K562 (cell line): ENCODE measurements around the gene PTPRE. TPM values are rescaled to one million over a fixed set of nuclear protein-coding genes. Genes with fewer than 3 reads are reported as not detected.

ENCODE experiments used
- ERF ChIP-seq: fragments of 450-650 bp; formaldehyde crosslinking; IDR thresholded peaks from 2 replicates; pipeline ENCODE4 v1.4.0; 2020; ENCODE audit warnings: mild to moderate bottlenecking, mixed read lengths
- GTF2F1 ChIP-seq: IDR thresholded peaks from 2 replicates; pipeline ENCODE4 v1.6.1; 2011; ENCODE audit warnings: low read depth, low read length, improper control_type of control experiment
- HDGF ChIP-seq: fragments of 450-650 bp; IDR thresholded peaks from 2 replicates; pipeline ENCODE4 v1.6.1; 2016
- POLR2AphosphoS2 ChIP-seq: IDR thresholded peaks from 2 replicates; pipeline ENCODE4 v1.6.1; 2012; ENCODE audit warnings: low read length, improper control_type of control experiment
- RBBP5 ChIP-seq: fragments of 200-600 bp; sonication (generic); IDR thresholded peaks from 2 replicates; pipeline ENCODE4 v1.6.1; 2012; ENCODE audit warnings: borderline replicate concordance, mild to moderate bottlenecking, low read length, control low read depth, inconsistent platforms; ENCODE audit not compliant: insufficient read depth, poor library complexity, severe bottlenecking
- SMAD3 ChIP-seq: fragments of 450-650 bp; formaldehyde crosslinking; conservative IDR thresholded peaks from 2 replicates; pipeline ENCODE4 v1.4.0; 2020; ENCODE audit warnings: mild to moderate bottlenecking
- SRSF1 ChIP-seq: fragments of 200-400 bp; formaldehyde crosslinking; IDR thresholded peaks from 2 replicates; pipeline ENCODE4 v1.6.1; 2017; ENCODE audit warnings: mild to moderate bottlenecking, low read depth, low read length, moderate library complexity
- ZNF384 ChIP-seq: IDR thresholded peaks from 2 replicates; pipeline ENCODE4 v1.6.1; 2012; ENCODE audit warnings: low read depth, low read length, improper control_type of control experiment
- polyA plus RNA-seq, 8 experiments: library from polyadenylated mRNA; depleted of rRNA in 4 of 8; stranded (reverse) in 5 of 8; unstranded in 3 of 8; fragments of >200 nt; fragmentation: Nextera tagmentation in 2 of 8; fragmentation: Illumina TruSeq in 1 of 8; extraction: Ambion mirVana in 2 of 8; extraction: Trizol in 1 of 8; gene quantifications; 2 replicates each; pipeline versions ENCODE4 v1.2.1 to v1.2.3, GENCODE V29; 2011 to 2014; ENCODE audit warnings: inconsistent platforms in 1 of 8, missing spikeins in 1 of 8
- total RNA-seq, 7 experiments: library from RNA; depleted of rRNA in 6 of 7; stranded (reverse); fragments of >200 nt in 6 of 7; fragmentation: Illumina TruSeq in 2 of 7; extraction: Trizol in 2 of 7; gene quantifications; 2 replicates each; pipeline versions ENCODE4 v1.2.1 to v1.2.3, GENCODE V29; 2011 to 2021; ENCODE audit warnings: low replicate concordance in 1 of 7
- TF ChIP-seq, protein P1 (sequence below), 2 experiments: fragments of 450-650 bp; formaldehyde crosslinking in 1 of 2; IDR thresholded peaks; 2 replicates each; pipeline versions ENCODE4 v1.4.0 to v1.6.1; 2014 to 2020; ENCODE audit warnings: mild to moderate bottlenecking in 2 of 2, borderline replicate concordance in 1 of 2, low read depth in 1 of 2
- TF ChIP-seq, protein P2 (sequence below): sonication (generic); IDR thresholded peaks from 2 replicates; pipeline ENCODE4 v1.6.1; 2016
- TF ChIP-seq, protein P3 (sequence below): IDR thresholded peaks from 3 replicates; pipeline ENCODE4 v1.6.1; 2011; ENCODE audit warnings: borderline replicate concordance, mild to moderate bottlenecking; ENCODE audit not compliant: insufficient read length, insufficient read depth
- TF ChIP-seq, protein P4 (sequence below): sonication (generic); formaldehyde crosslinking; IDR thresholded peaks from 2 replicates; pipeline ENCODE4 v1.5.0; 2020; ENCODE audit warnings: missing genetic modification reagents
- TF ChIP-seq, protein P5 (sequence below): fragments of 150-350 bp; IDR thresholded peaks from 2 replicates; pipeline ENCODE4 v1.6.1; 2014; ENCODE audit warnings: low read depth, mild to moderate bottlenecking, low read length, borderline replicate concordance

The PTPRE gene
- total and polyA plus RNA-seq, 9 of the 15 experiments (the other 6 are each of a cell fraction or from before 2014, with no cell fraction given) = 0.01 to 0.13 (median 0.04) TPM; not detected in 4

DNA sequence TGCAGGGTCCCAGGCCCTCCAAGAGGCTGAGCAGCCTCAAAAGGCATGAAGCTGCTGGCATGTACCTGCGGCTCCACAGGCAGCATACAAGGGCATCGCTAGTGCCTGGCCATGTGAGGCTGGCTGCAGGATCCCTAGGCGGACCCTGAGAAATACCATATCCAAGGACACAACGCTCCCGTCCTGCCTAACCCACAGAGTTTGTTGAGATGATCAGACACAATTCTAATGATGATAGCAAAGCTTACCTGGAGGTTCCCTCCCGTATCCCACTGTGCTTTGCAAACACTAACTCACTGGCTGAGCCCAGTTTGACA is 31.5 kb upstream of the PTPRE start (continued):
- TF ChIP-seq, protein P1, sequence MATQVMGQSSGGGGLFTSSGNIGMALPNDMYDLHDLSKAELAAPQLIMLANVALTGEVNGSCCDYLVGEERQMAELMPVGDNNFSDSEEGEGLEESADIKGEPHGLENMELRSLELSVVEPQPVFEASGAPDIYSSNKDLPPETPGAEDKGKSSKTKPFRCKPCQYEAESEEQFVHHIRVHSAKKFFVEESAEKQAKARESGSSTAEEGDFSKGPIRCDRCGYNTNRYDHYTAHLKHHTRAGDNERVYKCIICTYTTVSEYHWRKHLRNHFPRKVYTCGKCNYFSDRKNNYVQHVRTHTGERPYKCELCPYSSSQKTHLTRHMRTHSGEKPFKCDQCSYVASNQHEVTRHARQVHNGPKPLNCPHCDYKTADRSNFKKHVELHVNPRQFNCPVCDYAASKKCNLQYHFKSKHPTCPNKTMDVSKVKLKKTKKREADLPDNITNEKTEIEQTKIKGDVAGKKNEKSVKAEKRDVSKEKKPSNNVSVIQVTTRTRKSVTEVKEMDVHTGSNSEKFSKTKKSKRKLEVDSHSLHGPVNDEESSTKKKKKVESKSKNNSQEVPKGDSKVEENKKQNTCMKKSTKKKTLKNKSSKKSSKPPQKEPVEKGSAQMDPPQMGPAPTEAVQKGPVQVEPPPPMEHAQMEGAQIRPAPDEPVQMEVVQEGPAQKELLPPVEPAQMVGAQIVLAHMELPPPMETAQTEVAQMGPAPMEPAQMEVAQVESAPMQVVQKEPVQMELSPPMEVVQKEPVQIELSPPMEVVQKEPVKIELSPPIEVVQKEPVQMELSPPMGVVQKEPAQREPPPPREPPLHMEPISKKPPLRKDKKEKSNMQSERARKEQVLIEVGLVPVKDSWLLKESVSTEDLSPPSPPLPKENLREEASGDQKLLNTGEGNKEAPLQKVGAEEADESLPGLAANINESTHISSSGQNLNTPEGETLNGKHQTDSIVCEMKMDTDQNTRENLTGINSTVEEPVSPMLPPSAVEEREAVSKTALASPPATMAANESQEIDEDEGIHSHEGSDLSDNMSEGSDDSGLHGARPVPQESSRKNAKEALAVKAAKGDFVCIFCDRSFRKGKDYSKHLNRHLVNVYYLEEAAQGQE (IDR thresholded peaks at IDR 0.05; ENCODE audit: borderline replicate concordance) = no peak
- TF ChIP-seq, protein P1 (CRISPR knock-in tag; IDR thresholded peaks at IDR 0.05; ENCODE audit: low read depth) = no peak
- TF ChIP-seq, protein P2, sequence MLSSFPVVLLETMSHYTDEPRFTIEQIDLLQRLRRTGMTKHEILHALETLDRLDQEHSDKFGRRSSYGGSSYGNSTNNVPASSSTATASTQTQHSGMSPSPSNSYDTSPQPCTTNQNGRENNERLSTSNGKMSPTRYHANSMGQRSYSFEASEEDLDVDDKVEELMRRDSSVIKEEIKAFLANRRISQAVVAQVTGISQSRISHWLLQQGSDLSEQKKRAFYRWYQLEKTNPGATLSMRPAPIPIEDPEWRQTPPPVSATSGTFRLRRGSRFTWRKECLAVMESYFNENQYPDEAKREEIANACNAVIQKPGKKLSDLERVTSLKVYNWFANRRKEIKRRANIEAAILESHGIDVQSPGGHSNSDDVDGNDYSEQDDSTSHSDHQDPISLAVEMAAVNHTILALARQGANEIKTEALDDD = no peak
- TF ChIP-seq ZNF384 (no peak), RBBP5 (no peak), GTF2F1 (no peak), SRSF1 (no peak), POLR2AphosphoS2 (no peak), HDGF (no peak), SMAD3 (CRISPR knock-in tag) (no peak), ERF (CRISPR knock-in tag) (no peak)
- TF ChIP-seq, protein P3, sequence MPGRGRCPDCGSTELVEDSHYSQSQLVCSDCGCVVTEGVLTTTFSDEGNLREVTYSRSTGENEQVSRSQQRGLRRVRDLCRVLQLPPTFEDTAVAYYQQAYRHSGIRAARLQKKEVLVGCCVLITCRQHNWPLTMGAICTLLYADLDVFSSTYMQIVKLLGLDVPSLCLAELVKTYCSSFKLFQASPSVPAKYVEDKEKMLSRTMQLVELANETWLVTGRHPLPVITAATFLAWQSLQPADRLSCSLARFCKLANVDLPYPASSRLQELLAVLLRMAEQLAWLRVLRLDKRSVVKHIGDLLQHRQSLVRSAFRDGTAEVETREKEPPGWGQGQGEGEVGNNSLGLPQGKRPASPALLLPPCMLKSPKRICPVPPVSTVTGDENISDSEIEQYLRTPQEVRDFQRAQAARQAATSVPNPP = no peak
- TF ChIP-seq, protein P4, sequence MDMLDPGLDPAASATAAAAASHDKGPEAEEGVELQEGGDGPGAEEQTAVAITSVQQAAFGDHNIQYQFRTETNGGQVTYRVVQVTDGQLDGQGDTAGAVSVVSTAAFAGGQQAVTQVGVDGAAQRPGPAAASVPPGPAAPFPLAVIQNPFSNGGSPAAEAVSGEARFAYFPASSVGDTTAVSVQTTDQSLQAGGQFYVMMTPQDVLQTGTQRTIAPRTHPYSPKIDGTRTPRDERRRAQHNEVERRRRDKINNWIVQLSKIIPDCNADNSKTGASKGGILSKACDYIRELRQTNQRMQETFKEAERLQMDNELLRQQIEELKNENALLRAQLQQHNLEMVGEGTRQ (CRISPR knock-in tag) = no peak
- TF ChIP-seq, protein P5, sequence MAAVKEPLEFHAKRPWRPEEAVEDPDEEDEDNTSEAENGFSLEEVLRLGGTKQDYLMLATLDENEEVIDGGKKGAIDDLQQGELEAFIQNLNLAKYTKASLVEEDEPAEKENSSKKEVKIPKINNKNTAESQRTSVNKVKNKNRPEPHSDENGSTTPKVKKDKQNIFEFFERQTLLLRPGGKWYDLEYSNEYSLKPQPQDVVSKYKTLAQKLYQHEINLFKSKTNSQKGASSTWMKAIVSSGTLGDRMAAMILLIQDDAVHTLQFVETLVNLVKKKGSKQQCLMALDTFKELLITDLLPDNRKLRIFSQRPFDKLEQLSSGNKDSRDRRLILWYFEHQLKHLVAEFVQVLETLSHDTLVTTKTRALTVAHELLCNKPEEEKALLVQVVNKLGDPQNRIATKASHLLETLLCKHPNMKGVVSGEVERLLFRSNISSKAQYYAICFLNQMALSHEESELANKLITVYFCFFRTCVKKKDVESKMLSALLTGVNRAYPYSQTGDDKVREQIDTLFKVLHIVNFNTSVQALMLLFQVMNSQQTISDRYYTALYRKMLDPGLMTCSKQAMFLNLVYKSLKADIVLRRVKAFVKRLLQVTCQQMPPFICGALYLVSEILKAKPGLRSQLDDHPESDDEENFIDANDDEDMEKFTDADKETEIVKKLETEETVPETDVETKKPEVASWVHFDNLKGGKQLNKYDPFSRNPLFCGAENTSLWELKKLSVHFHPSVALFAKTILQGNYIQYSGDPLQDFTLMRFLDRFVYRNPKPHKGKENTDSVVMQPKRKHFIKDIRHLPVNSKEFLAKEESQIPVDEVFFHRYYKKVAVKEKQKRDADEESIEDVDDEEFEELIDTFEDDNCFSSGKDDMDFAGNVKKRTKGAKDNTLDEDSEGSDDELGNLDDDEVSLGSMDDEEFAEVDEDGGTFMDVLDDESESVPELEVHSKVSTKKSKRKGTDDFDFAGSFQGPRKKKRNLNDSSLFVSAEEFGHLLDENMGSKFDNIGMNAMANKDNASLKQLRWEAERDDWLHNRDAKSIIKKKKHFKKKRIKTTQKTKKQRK = no peak
